HEK293T (cell line): Measurements from ENCODE around the gene GABRG3.

Experiments used
- ELF4 ChIP-seq: fragments of 450-650 bp; IDR thresholded peaks from 2 replicates; pipeline ENCODE4 v1.6.1; 2017; ENCODE audit warnings: antibody characterized with exemption
- FOXA1 ChIP-seq: fragments of 450-650 bp; IDR thresholded peaks from 2 replicates; pipeline ENCODE4 v1.6.1; 2016; ENCODE audit warnings: mild to moderate bottlenecking
- FOXK2 ChIP-seq: fragments of 450-650 bp; IDR thresholded peaks from 2 replicates; pipeline ENCODE4 v1.6.1; 2016; ENCODE audit warnings: mild to moderate bottlenecking
- FOXM1 ChIP-seq: fragments of 450-650 bp; IDR thresholded peaks from 2 replicates; pipeline ENCODE4 v1.6.1; 2017; ENCODE audit warnings: mild to moderate bottlenecking, borderline replicate concordance
- L3MBTL2 ChIP-seq: fragments of 450-650 bp; conservative IDR thresholded peaks from 2 replicates; pipeline ENCODE4 v1.6.1; 2016; ENCODE audit warnings: mild to moderate bottlenecking
- LEF1 ChIP-seq: fragments of 450-650 bp; IDR thresholded peaks from 2 replicates; pipeline ENCODE4 v1.6.1; 2017; ENCODE audit warnings: mild to moderate bottlenecking, borderline replicate concordance
- NFRKB ChIP-seq: fragments of 450-650 bp; IDR thresholded peaks from 2 replicates; pipeline ENCODE4 v1.6.1; 2016; ENCODE audit warnings: mild to moderate bottlenecking, moderate library complexity
- SP1 ChIP-seq: fragments of 450-650 bp; IDR thresholded peaks from 2 replicates; pipeline ENCODE4 v1.6.1; 2017
- SUZ12 ChIP-seq: fragments of 450-650 bp; IDR thresholded peaks from 2 replicates; pipeline ENCODE4 v1.6.1; 2016; ENCODE audit warnings: mild to moderate bottlenecking
- TF ChIP-seq, protein P1 (sequence below): fragments of 450-650 bp; IDR thresholded peaks from 2 replicates; pipeline ENCODE4 v1.6.1; 2016

DNA sequence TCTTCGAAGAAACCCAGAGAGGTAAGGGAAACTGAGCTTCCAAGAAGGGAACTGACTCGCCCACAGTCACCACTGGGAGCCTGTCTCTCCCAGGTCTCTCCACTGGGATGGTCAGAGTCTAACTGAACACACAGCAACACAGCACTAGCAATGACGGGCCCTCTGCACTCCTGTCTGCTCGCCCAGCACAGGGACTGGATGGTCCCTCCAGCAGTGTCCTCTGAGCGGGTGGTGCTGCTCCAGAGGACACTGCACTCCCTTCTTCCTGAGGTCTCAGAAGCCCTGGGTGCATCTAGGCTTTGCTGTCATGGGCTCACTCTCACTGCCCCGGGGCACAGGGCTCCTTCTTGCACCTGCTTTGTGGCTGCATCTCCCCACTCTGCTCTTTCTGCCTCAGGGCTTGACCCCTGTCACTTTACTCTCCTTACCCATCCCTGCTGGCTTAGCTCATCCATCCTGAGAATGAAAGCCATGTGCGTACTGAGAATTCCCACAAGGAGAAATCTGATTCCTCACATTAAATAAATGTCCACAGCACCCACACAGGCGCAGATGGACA is 356.6 kb downstream of the GABRG3 start:
- TF ChIP-seq FOXK2 (no peak), FOXM1 (no peak), L3MBTL2 (no peak), SP1 (no peak), ELF4 (no peak), LEF1 (no peak), SUZ12 (no peak), FOXA1 (no peak), NFRKB (no peak)
- TF ChIP-seq, protein P1, sequence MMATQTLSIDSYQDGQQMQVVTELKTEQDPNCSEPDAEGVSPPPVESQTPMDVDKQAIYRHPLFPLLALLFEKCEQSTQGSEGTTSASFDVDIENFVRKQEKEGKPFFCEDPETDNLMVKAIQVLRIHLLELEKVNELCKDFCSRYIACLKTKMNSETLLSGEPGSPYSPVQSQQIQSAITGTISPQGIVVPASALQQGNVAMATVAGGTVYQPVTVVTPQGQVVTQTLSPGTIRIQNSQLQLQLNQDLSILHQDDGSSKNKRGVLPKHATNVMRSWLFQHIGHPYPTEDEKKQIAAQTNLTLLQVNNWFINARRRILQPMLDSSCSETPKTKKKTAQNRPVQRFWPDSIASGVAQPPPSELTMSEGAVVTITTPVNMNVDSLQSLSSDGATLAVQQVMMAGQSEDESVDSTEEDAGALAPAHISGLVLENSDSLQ: no peak
